VCaP (cell line): ENCODE measurements around the gene ENPP3.
A peak's percentile ranks its signal among the peaks of the same experiment; 100 is the strongest.

Source experiments
- H3K27ac ChIP-seq: fragments of 450-650 bp; 2 replicates; pipeline ENCODE4 v1.5.1; 2017
- CTCF ChIP-seq: fragments of 450-650 bp; conservative IDR thresholded peaks from 2 replicates; pipeline ENCODE4 v1.5.1; 2017; ENCODE audit warnings: mild to moderate bottlenecking, moderate library complexity

Gene ENPP3

GRCh38 chr6:131602781-131603312, 34.3 kb upstream of the ENPP3 start:
- H3K27ac ChIP-seq = no peak overlapping the region
- no peak for TF ChIP-seq CTCF

- no peak for TF ChIP-seq CTCF
- H3K27ac ChIP-seq = no peak overlapping the region
These were observed 23.7 kb upstream of the ENPP3 start for GRCh38 chr6:131613296-131613925.

DNA sequence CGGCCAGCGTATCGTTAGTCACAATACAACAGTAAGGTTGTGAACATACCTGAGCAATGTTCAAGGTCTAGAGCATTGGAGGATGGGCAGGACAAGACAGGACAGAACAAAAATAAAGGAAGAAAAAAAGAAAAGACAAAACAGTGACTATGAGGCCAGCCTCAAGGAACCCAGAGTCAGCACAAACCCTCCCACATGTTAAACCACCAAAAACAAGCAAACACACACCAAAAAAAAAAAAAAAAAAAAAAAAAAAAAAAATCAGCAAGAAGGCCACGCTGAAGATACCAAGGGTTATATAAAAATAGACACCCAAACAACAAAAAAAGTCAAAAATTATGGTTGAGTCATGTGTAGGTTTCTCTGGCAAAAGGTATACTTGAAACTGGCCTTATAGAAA, 21.8 kb upstream of the ENPP3 start:
- TF ChIP-seq CTCF = no peak
- H3K27ac ChIP-seq = no peak overlapping the region

- TF ChIP-seq CTCF = peak; percentile 97
- H3K27ac ChIP-seq = peak within 1 kb of the TSS; percentile 82
These were observed 9.1 kb upstream of the ENPP3 start, which contains the start of gene MED23 for GRCh38 chr6:131627724-131628682. MED23 (minus strand) TSS chr6:131628242; CDS start chr6:131628049, 193 bp downstream.

DNA sequence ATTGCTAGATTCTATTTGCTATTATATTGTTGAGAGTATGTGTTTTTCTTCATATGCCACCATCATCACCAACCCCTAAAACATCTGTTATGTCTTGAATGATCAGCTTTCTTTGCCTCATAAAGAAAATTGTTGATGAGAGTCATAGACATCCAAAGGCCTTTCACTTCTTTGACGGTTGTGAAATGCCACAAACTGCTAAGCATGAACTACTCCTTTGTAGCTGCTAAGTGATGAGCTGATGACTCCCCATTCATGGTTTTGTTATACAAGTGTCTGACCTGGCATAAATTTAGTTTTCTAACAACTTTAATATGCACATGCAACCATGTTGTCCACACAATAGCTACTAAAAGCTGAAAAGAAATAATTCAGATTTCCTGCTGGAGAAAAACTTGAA, 8.4 kb upstream of the ENPP3 start:
- TF ChIP-seq CTCF = no peak
- peak overlapping the region; percentile 82 for H3K27ac ChIP-seq

DNA sequence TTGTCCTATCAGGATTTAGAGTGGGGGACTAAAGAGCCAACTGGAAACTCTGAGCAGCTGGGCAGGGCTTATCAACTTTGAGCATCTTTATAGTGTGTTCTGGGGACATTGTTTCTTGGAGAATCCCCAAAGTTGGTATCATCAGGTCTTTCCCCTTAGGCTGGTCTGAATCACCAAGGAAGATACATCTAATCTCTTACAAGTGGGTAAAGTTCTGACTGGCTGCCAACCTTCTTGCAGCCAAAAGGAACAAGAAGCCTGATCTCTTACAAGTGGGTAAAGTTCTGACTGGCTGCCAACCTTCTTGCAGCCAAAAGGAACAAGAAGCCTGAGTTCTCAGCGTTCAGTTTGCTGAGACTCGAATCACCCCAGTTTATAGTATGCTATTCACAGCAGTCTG, 7.5 kb upstream of the ENPP3 start:
- no peak for TF ChIP-seq CTCF
- peak overlapping the region; percentile 82 for H3K27ac ChIP-seq

- no peak for TF ChIP-seq CTCF
- peak overlapping the region; percentile 82 for H3K27ac ChIP-seq
These were observed 5.3 kb upstream of the ENPP3 start for GRCh38 chr6:131631625-131632289.
